HT1080 (cell line): ENCODE measurements around the gene CEP57L1. TPM values are rescaled to one million over a fixed set of nuclear protein-coding genes. Genes with fewer than 3 reads are reported as not detected.
A peak's percentile ranks its signal among the peaks of the same experiment; 100 is the strongest.
"Not testable (repeated sequence)": the region's sequence is repeated elsewhere in the genome, so short reads cannot be mapped to it uniquely, and the experiment has no call there.

Experiments
- DNase-seq: peaks from one replicate; pipeline ENCODE4 v3.0.0-alpha.2; 2015; ENCODE audit warnings: low read depth
- total RNA-seq: library from RNA; depleted of rRNA; stranded (reverse); fragments of >200 nt; shearing (Covaris generic); gene quantifications from 2 replicates; pipeline ENCODE4 v1.2.3, GENCODE V29; 2014

CEP57L1 gene
- total RNA-seq, 1 experiment from 2014 or later: 25.5 TPM

DNA sequence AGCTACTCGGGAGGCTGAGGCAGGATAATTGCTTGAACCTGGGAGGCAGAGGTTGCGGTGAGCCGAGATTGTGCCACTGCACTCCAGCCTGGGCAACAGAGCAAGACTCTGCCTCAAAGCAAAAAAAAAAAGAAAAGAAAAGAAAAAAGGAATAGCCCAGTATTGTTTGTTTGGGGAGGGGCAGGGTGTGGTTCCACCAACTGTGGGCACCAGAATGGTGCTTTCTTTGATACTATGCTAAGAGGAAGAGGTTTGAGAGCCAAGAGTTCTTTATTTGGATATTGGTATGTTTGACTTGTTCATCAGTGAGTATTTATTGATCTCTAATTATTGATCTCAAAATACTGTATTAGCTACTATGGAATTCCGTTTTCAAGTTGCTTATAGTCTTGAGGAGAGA lies 72.3 kb downstream of the CEP57L1 start:
- DNase-seq: no peak

GRCh38 chr6:109170333-109170732 lies 75.0 kb downstream of the CEP57L1 start:
- no peak for DNase-seq

- no peak for DNase-seq
Measured at GRCh38 chr6:109172101-109172746, 76.9 kb downstream of the CEP57L1 start.

DNA sequence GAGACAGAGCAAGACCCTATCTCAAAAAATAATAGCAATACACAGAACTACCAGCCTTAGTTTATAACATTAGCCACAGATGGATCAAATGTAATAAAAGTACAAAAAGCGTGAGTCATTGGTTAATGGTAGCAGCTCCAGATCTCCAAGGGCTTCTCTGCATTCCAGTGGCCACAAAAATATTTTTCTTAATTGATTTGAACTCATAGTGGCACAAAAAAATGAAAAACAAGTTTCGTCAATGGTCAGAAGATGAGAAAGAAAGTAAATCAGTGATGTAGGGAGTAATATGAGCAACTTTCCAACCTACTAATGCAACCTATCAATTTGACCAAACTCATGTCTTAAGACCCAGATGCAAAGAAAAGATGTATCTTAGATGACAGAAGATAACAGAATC lies 79.6 kb downstream of the CEP57L1 start:
- DNase-seq: no peak

DNA sequence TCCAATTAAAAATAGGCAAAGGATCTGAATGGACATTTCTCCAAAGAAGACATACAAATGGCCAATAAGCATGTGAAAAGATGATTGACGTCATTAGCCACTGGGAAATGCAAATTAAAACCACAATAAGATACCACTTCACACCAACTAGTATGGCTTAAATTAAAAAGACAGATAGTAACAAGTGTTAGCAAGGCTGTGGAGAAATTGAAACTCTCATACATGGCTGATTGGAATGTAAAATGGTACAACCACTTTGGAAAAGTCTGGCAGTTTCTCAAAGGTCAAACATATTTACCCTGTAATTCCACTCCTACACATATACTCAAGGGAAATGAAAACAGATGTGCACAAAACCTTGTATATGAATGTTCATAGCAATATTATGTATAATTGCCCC lies 83.6 kb downstream of the CEP57L1 start:
- no peak for DNase-seq

DNA sequence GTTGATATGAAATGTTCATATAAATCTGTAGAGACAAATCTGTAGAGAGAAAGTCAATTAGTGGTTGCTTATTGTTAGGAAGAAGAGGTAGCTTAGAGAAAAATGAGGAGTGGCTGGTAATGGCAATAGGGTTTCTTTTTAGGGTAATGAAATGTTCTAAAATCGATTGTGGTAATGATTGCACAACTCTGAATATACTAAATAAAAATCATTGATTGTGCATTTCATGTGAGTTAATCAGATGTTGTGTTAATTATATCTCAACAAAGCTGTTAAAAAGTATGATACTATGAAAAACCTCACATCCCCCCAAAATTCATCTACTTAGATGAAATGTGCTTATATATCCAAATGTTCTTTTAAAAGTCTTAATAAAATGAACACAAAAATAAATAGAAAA lies 84.2 kb downstream of the CEP57L1 start:
- DNase-seq: no peak

GRCh38 chr6:109182578-109182977 lies 87.3 kb downstream of the CEP57L1 start:
- DNase-seq: no peak

- DNase-seq: no peak
Measured at GRCh38 chr6:109183109-109183650, 87.9 kb downstream of the CEP57L1 start.

- DNase-seq: no peak
Measured at GRCh38 chr6:109184638-109185037, 89.3 kb downstream of the CEP57L1 start.

GRCh38 chr6:109186012-109186411 lies 90.7 kb downstream of the CEP57L1 start:
- DNase-seq: no peak

GRCh38 chr6:109187399-109188114 lies 92.2 kb downstream of the CEP57L1 start:
- peak; percentile 23 for DNase-seq

GRCh38 chr6:109188115-109188411 lies 92.8 kb downstream of the CEP57L1 start:
- no peak for DNase-seq

- DNase-seq: not testable (repeated sequence)
Measured at GRCh38 chr6:109191368-109191767, 96.1 kb downstream of the CEP57L1 start.

DNA sequence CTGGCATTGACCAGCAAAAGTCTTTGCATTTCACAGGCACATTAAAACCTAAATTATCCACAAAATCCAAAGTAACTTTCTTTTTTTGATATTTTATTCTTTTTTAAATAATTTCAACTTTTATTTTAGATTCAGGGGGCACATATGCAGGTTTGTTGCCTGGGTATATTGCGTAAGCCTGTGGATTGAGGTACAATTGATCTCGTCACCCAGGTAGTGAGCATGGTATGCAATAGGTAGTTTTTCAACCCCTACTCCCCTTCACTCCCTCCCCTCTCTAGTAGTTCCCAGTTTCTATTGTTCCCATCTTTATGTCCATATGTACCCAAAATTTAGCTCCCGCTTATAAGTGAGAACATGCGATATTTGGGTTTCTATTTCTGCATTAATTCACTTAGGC lies 97.6 kb downstream of the CEP57L1 start:
- DNase-seq: no peak

DNA sequence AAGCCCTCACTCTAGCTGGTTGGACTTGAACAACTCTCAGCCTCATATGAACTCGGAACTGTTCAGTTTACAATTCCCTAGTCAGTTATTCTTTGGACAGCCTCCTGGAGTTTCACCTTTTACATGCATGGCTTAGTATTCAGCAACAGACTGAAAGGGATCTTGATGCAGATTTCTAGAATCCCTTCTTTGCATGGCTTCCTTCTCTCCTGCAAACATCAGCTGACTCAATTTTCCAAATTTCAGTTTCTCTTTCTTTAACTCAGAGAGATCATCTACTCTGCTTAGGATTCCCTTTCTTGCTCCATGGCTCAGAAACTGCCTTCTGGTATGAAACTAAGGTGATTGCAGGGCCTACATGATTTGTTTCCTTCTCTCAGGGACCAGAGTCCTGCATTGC lies 99.6 kb downstream of the CEP57L1 start:
- DNase-seq: no peak

GRCh38 chr6:109197061-109197460 lies 101.8 kb downstream of the CEP57L1 start:
- no peak for DNase-seq

- DNase-seq: peak; percentile 1
Measured at GRCh38 chr6:109202409-109203264, 107.3 kb downstream of the CEP57L1 start.

DNA sequence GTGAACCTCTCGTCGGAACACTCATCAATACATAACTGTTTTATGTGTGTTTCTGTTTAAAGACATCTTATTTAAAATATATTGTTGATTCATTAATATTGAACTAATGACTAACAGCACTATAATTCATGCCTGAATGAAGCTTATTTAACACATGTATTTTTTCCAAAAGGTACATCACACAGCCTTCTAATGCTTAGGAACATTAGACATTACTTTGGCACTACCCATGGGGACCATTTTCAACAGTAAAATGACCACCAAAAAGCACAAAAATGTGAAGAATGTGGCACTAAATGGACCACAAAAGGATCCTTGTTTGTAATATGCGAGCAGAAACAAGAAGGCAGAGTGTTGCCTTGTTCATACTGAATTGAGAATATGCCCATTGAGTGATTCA lies 109.2 kb downstream of the CEP57L1 start:
- DNase-seq: no peak

DNA sequence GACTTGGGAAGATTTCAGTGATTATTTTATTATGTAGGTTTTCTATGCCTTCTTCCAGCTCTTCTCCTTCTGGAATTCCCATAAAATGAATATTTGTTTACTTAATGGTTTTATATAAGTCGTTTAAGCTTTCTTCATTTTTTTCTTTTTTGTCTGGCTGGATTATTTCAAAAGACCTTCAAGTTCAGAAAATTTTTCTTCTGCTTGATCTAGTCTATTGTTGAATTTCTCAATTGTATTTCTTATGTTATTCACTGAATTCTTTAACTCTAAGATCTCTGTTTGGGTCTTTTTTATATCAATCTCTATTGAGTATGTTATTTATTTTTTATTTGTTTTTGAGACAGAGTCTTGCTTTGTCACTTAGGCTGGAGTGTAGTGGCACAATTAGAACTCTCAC lies 117.4 kb downstream of the CEP57L1 start:
- no peak for DNase-seq
